ENCODE data around the gene FMNL2. TPM values are rescaled to one million over a fixed set of nuclear protein-coding genes. Genes with fewer than 3 reads are reported as not detected.

Gene FMNL2
- total and polyA plus RNA-seq, 11 donors = 4.7 to 19.4 (median 5.5) TPM

DNA sequence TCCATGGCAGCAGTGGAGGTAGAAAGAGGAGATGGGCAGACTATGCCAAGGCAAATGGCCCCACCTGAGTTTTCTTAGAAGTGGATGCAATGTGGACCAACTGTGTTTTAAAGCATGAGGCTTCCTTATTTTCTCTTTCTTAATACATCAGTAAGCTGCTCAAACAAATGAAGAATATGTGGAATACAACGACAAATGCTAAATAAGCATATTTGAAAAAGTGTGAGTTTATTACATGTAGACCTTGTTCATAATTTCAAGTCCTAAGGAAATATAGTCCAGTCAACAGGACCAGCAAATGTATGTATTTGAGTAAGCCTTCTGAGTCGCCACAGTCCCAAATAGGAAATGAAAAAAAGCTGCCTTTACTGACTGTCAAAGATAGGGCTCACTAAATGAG lies 204.4 kb downstream of the FMNL2 start:
- no peak for ATAC-seq
- 93 to 98% (median 96%) methylated on average over 2 of the region's 2 CpGs for WGBS, 4 donors
- Histone ChIP-seq H3K4me1 (peaks cover 0 to 29% (median 5%) of the 10 kb centered on the region in 12 donors), H3K4me3 (no peak overlapping the region), H3K27me3 (no peaks in the 10 kb centered on the region), H3K9me3 (no peaks in the 10 kb centered on the region), H3K36me3 (peaks cover 0 to 5% (median 0%) of the 10 kb centered on the region in 9 donors), H3K27ac (no peak overlapping the region)
- intact Hi-C loops (cut with DNase I) = no loop called here
- TF ChIP-seq POLR2A (IDR thresholded peaks at IDR 0.05) = no peak
- TF ChIP-seq, protein P1, sequence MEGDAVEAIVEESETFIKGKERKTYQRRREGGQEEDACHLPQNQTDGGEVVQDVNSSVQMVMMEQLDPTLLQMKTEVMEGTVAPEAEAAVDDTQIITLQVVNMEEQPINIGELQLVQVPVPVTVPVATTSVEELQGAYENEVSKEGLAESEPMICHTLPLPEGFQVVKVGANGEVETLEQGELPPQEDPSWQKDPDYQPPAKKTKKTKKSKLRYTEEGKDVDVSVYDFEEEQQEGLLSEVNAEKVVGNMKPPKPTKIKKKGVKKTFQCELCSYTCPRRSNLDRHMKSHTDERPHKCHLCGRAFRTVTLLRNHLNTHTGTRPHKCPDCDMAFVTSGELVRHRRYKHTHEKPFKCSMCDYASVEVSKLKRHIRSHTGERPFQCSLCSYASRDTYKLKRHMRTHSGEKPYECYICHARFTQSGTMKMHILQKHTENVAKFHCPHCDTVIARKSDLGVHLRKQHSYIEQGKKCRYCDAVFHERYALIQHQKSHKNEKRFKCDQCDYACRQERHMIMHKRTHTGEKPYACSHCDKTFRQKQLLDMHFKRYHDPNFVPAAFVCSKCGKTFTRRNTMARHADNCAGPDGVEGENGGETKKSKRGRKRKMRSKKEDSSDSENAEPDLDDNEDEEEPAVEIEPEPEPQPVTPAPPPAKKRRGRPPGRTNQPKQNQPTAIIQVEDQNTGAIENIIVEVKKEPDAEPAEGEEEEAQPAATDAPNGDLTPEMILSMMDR (IDR thresholded peaks at IDR 0.05) = no peak
- no peak for DNase-seq

GRCh38 chr2:152541712-152542111 lies 206.7 kb downstream of the FMNL2 start:
- no peak overlapping the region for H3K27ac ChIP-seq
- intact Hi-C loops (cut with DNase I) = loop anchor here in 1 of 10 donors (10.0 kb wide), 1 partner anchor 207 kb away; the partner anchor contains the start of gene FMNL2
- H3K4me3 ChIP-seq = no peak overlapping the region
- DNase-seq (no peak), ATAC-seq (no peak)
- TF ChIP-seq, protein P1 (IDR thresholded peaks at IDR 0.05) = no peak
- TF ChIP-seq POLR2A (IDR thresholded peaks at IDR 0.05) = no peak
- H3K36me3 ChIP-seq = peaks cover 0 to 5% (median 0%) of the 10 kb centered on the region in 9 donors
- peaks cover 0 to 27% (median 5%) of the 10 kb centered on the region in 12 donors for H3K4me1 ChIP-seq
- WGBS, 4 donors = 87 to 94% (median 94%) methylated on average over 3 of the region's 3 CpGs
- no peaks in the 10 kb centered on the region for H3K9me3 ChIP-seq
- H3K27me3 ChIP-seq = no peaks in the 10 kb centered on the region

DNA sequence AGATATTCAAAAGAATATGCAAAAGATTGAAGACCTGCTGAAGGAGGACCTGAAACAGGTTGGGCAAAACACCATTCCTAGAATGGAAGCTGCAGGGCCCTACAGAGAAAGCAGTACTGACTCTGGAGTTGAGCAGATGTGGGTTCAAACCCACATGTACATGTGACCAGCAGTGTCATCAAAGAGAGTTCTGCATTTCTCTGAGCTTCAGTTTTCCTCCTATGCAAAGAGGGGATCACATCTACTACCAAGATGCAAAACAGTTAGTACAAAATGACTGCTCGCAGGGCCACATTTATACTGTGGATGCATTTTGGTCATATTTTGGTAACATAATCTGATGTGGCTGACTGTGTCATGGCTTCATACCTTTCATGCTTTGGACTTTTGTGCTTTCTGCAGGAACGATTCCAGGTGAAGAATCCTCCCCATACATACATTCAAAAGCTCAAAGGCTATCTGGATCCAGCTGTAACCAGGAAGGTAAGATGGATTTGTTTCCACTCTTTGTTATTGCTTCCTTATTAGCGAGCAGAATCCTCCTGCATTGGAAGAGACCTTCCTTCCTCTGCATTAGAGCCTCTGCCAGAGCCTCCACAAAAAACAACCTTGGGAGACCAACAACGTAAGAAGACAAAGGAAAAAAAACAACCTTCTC lies 207.5 kb downstream of the FMNL2 start:
- TF ChIP-seq, protein P1 (IDR thresholded peaks at IDR 0.05) = no peak
- TF ChIP-seq POLR2A (IDR thresholded peaks at IDR 0.05) = no peak
- peaks cover 0 to 5% (median 0%) of the 10 kb centered on the region in 9 donors for H3K36me3 ChIP-seq
- DNase-seq = no peak
- peaks cover 0 to 27% (median 5%) of the 10 kb centered on the region in 12 donors for H3K4me1 ChIP-seq
- no peak overlapping the region for H3K4me3 ChIP-seq
- no peaks in the 10 kb centered on the region for H3K27me3 ChIP-seq
- H3K9me3 ChIP-seq = no peaks in the 10 kb centered on the region
- H3K27ac ChIP-seq = peak overlapping the region in 1 of 12 donors; percentile 40
- 68 to 76% (median 72%) methylated on average over 4 of the region's 4 CpGs for WGBS, 4 donors
- no peak for ATAC-seq
- intact Hi-C loops (cut with DNase I) = loop anchor here in 1 of 10 donors (10.0 kb wide), 1 partner anchor 208 kb away; the partner anchor contains the start of gene FMNL2

DNA sequence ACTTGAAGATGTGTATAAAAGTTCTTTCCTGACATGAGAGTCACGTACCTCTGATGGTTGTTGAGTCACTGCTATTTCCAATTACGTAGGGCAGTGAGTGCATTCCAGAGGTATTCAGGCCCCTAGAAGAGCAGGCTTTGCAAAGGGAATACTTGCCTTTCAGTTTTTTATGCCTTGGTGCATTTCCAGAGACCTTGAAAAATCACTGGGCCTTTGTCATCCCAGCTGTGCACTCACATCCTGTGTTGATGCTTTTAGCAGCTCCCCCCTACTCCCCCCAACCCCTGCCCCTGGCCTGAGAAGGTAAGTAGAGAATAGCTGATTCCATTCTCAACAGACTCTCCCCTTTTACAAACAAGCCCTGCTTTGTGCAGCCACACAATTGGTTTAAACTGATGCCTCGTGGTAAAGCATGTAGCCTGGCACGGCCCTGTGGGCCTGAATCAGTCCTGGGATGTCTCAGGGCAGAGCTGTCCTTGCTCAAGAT lies 208.1 kb downstream of the FMNL2 start:
- Histone ChIP-seq H3K36me3 (peaks cover 0 to 5% (median 0%) of the 10 kb centered on the region in 9 donors), H3K4me3 (no peak overlapping the region), H3K9me3 (no peaks in the 10 kb centered on the region), H3K27me3 (no peaks in the 10 kb centered on the region), H3K4me1 (peaks cover 0 to 31% (median 8%) of the 10 kb centered on the region in 12 donors), H3K27ac (peak overlapping the region in 3 of 12 donors; percentile 3 to 40 (median 34))
- TF ChIP-seq POLR2A (IDR thresholded peaks at IDR 0.05) = no peak
- TF ChIP-seq, protein P1 (IDR thresholded peaks at IDR 0.05) = no peak
- ATAC-seq (peak in 1 of 4 donors; percentile 72), DNase-seq (no peak)
- intact Hi-C loops (cut with DNase I) = loop anchor here in 1 of 10 donors (10.0 kb wide), 1 partner anchor 208 kb away; the partner anchor contains the start of gene FMNL2
- WGBS, 4 donors = 42 to 52% (median 49%) methylated on average over 4 of the region's 4 CpGs

All from heart left ventricle (tissue), 16 donors.